A172 (cell line): ENCODE data around the gene SMIM24. TPM values are rescaled to one million over a fixed set of nuclear protein-coding genes. Genes with fewer than 3 reads are reported as not detected.
"Not testable (repeated sequence)": the region's sequence is repeated elsewhere in the genome, so short reads cannot be mapped to it uniquely, and the experiment has no call there.

Source experiments
- DNase-seq: peaks from one replicate; pipeline ENCODE4 v3.0.0-alpha.2; 2015; ENCODE audit warnings: low spot score
- total RNA-seq: library from RNA; depleted of rRNA; stranded (reverse); fragments of >200 nt; shearing (Covaris generic); gene quantifications from 2 replicates; pipeline ENCODE4 v1.2.3, GENCODE V29; 2014; rRNA removed

SMIM24 gene
- total RNA-seq, 1 experiment from 2014 or later: not detected

- DNase-seq: no peak
Observed at GRCh38 chr19:3433805-3434540, 46.4 kb downstream of the SMIM24 start.

DNA sequence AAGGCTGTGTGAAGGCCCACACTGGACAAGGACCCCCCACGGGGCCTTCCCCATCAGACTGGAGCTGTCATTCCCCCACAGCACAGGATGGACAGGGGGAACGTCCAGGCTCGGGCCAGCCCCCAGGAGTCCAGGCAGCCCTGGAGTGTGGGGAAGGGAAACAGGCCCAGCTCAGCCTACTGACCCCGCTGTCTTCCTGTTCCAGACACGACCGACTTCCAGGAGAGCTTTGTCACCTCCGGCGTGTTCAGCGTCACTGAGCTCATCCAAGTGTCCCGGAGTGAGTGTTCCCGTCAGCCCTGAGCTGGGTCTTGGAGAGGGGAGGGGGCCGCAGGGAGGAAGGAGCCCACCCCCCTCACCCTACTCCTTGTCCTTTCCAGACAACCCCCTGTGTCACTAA, 47.0 kb downstream of the SMIM24 start:
- DNase-seq: no peak

- DNase-seq: no peak
Observed at GRCh38 chr19:3431760-3432397, 48.4 kb downstream of the SMIM24 start.

GRCh38 chr19:3430366-3430680, 50.0 kb downstream of the SMIM24 start:
- DNase-seq: not testable (repeated sequence)

GRCh38 chr19:3426433-3426832, 53.9 kb downstream of the SMIM24 start:
- DNase-seq: no peak

Other genes with a start within 250 kb of the SMIM24 start
- gene NFIC, start 113.9 kb downstream of the SMIM24 start, total RNA-seq: 26.2 and 32.5 TPM in 2 replicates
- not detected in 2 replicates for gene SMIM44, start 2.9 kb upstream of the SMIM24 start, total RNA-seq
- gene DOHH, start 20.1 kb upstream of the SMIM24 start, total RNA-seq: 18.0 and 27.3 TPM in 2 replicates
- gene FZR1, start 25.8 kb upstream of the SMIM24 start, total RNA-seq: 44.4 and 46.2 TPM in 2 replicates
- not detected in 2 replicates for gene TEKTIP1, start 58.6 kb upstream of the SMIM24 start, total RNA-seq
- 152 and 169 TPM in 2 replicates for gene MFSD12, start 77.1 kb upstream of the SMIM24 start, total RNA-seq
- 224 and 260 TPM in 2 replicates for gene HMG20B, start 92.4 kb upstream of the SMIM24 start, total RNA-seq
- gene GIPC3, start 105.0 kb upstream of the SMIM24 start, total RNA-seq: 0.07 TPM in 1 of 2 replicates, not detected in the other
- 3.4 and 7.4 TPM in 2 replicates for gene TBXA2R, start 126.3 kb upstream of the SMIM24 start, total RNA-seq
- gene CACTIN, start 146.3 kb upstream of the SMIM24 start, total RNA-seq: 23.0 and 34.6 TPM in 2 replicates
- gene PIP5K1C, start 219.9 kb upstream of the SMIM24 start, total RNA-seq: 18.8 and 21.4 TPM in 2 replicates
- 0.93 and 0.98 TPM in 2 replicates for gene TJP3, start 227.9 kb upstream of the SMIM24 start, total RNA-seq